H9 (cell line): ENCODE measurements around the gene GABBR2. TPM values are rescaled to one million over a fixed set of nuclear protein-coding genes. Genes with fewer than 3 reads are reported as not detected.

ENCODE experiments used
- DNase-seq: peaks from one replicate; pipeline ENCODE4 v3.0.0-alpha.2; 2017
- H2AFZ ChIP-seq: one replicate; pipeline ENCODE4 v1.6.1; 2013; ENCODE audit warnings: mild to moderate bottlenecking, low read length, control low read depth, moderate library complexity
- H2AK5ac ChIP-seq: 2 replicates; pipeline ENCODE4 v1.6.1; 2013; ENCODE audit warnings: low read length, control low read depth, mixed read lengths; ENCODE audit not compliant: insufficient read length
- H2BK120ac ChIP-seq: one replicate; pipeline ENCODE4 v1.6.1; 2013; ENCODE audit warnings: low read depth, mild to moderate bottlenecking, low read length, control low read depth, inconsistent platforms; ENCODE audit not compliant: poor library complexity, severe bottlenecking
- H2BK12ac ChIP-seq: 2 replicates; pipeline ENCODE4 v1.6.1; 2013; ENCODE audit warnings: low read length, control low read depth, mixed read lengths, low read depth; ENCODE audit not compliant: insufficient read length
- H2BK15ac ChIP-seq: 2 replicates; pipeline ENCODE4 v1.6.1; 2013; ENCODE audit warnings: low read depth, low read length, control low read depth
- H2BK20ac ChIP-seq: one replicate; pipeline ENCODE4 v1.6.1; 2013; ENCODE audit warnings: low read depth, mild to moderate bottlenecking, low read length, control low read depth, inconsistent platforms; ENCODE audit not compliant: poor library complexity, severe bottlenecking
- H2BK5ac ChIP-seq: 2 replicates; pipeline ENCODE4 v1.6.1; 2013; ENCODE audit warnings: low read length, control low read depth, mixed read lengths; ENCODE audit not compliant: insufficient read length
- H3K14ac ChIP-seq: 2 replicates; pipeline ENCODE4 v1.6.1; 2013; ENCODE audit warnings: low read length, control low read depth; ENCODE audit not compliant: insufficient read depth
- H3K18ac ChIP-seq: 2 replicates; pipeline ENCODE4 v1.6.1; 2013; ENCODE audit warnings: low read depth, mild to moderate bottlenecking, mixed read lengths, low read length, control low read depth; ENCODE audit not compliant: insufficient read length
- H3K23ac ChIP-seq: 2 replicates; pipeline ENCODE4 v1.6.1; 2013; ENCODE audit warnings: low read length, control low read depth, mixed read lengths, low read depth; ENCODE audit not compliant: insufficient read length
- H3K23me2 ChIP-seq: 2 replicates; pipeline ENCODE4 v1.6.1; 2013; ENCODE audit warnings: low read depth, mild to moderate bottlenecking, mixed read lengths, low read length, control low read depth; ENCODE audit not compliant: insufficient read length, poor library complexity, severe bottlenecking
- H3K27ac ChIP-seq: 2 replicates; pipeline ENCODE4 v1.5.1; 2013; ENCODE audit warnings: low read length, control low read depth, mixed read lengths, low read depth; ENCODE audit not compliant: insufficient read length
- H3K27me3 ChIP-seq: 2 replicates; pipeline ENCODE4 v1.6.1; 2013; ENCODE audit warnings: low read length, control low read depth, inconsistent platforms; ENCODE audit not compliant: insufficient read depth
- H3K4ac ChIP-seq: 2 replicates; pipeline ENCODE4 v1.6.1; 2013; ENCODE audit warnings: low read depth, mild to moderate bottlenecking, control low read depth, inconsistent platforms, low read length, moderate library complexity
- H3K4me1 ChIP-seq: 2 replicates; pipeline ENCODE4 v1.6.1; 2013; ENCODE audit warnings: low read length, control low read depth, inconsistent platforms; ENCODE audit not compliant: insufficient read depth
- H3K4me2 ChIP-seq: 2 replicates; pipeline ENCODE4 v1.6.1; 2013; ENCODE audit warnings: low read length, control low read depth, mixed read lengths; ENCODE audit not compliant: insufficient read length, insufficient read depth
- H3K56ac ChIP-seq: 2 replicates; pipeline ENCODE4 v1.6.1; 2013; ENCODE audit warnings: low read depth, mild to moderate bottlenecking, mixed read lengths, low read length, control low read depth; ENCODE audit not compliant: insufficient read length
- H3K79me1 ChIP-seq: 2 replicates; pipeline ENCODE4 v1.6.1; 2013; ENCODE audit warnings: low read depth, mild to moderate bottlenecking, moderate library complexity, low read length, control low read depth, inconsistent platforms; ENCODE audit not compliant: insufficient read depth, poor library complexity, severe bottlenecking
- H3K79me2 ChIP-seq: 2 replicates; pipeline ENCODE4 v1.6.1; 2013; ENCODE audit warnings: low read length, control low read depth, inconsistent platforms; ENCODE audit not compliant: insufficient read depth
- H3K9ac ChIP-seq: 2 replicates; pipeline ENCODE4 v1.6.1; 2013; ENCODE audit warnings: low read length, control low read depth, mixed read lengths; ENCODE audit not compliant: insufficient read length; ENCODE audit errors: extremely low read depth
- H3K9me3 ChIP-seq: one replicate; pipeline ENCODE4 v1.6.1; 2013; ENCODE audit warnings: low read depth, low read length, inconsistent platforms; ENCODE audit not compliant: control insufficient read depth
- H3T11ph ChIP-seq: one replicate; pipeline ENCODE4 v1.6.1; 2013; ENCODE audit warnings: mild to moderate bottlenecking, low read length, control low read depth, inconsistent platforms
- H4K20me1 ChIP-seq: one replicate; pipeline ENCODE4 v1.6.1; 2013; ENCODE audit not compliant: control insufficient read depth, insufficient read length, insufficient read depth
- H4K5ac ChIP-seq: 2 replicates; pipeline ENCODE4 v1.6.1; 2013; ENCODE audit warnings: low read depth, mild to moderate bottlenecking, mixed read lengths, low read length, control low read depth; ENCODE audit not compliant: insufficient read length
- H4K8ac ChIP-seq: replicated peaks from 2 replicates; pipeline ENCODE4 v1.6.1; 2013; ENCODE audit warnings: low read length, control low read depth, mixed read lengths, low read depth; ENCODE audit not compliant: insufficient read length
- H4K91ac ChIP-seq: 2 replicates; pipeline ENCODE4 v1.6.1; 2013; ENCODE audit warnings: low read depth, mild to moderate bottlenecking, moderate library complexity, mixed read lengths, low read length, control low read depth; ENCODE audit not compliant: insufficient read length
- H3K27ac Mint-ChIP-seq, 3 experiments: 2 replicates in 2 of 3; 3 replicates in 1 of 3; pipeline ENCODE4 v1.8.0; 2020 to 2021; ENCODE audit warnings: mixed read lengths in 3 of 3, mild to moderate bottlenecking in 1 of 3, moderate library complexity in 1 of 3
- H3K27me3 Mint-ChIP-seq: 2 replicates; pipeline ENCODE4 v1.8.0; 2021; ENCODE audit warnings: low read depth, mild to moderate bottlenecking, moderate library complexity, mixed read lengths
- H3K36me3 Mint-ChIP-seq, 3 experiments: 2 replicates in 2 of 3; 3 replicates in 1 of 3; pipeline ENCODE4 v1.8.0; 2020 to 2021; ENCODE audit warnings: low read depth in 3 of 3, mixed read lengths in 3 of 3; ENCODE audit not compliant: insufficient read depth in 1 of 3
- H3K4me1 Mint-ChIP-seq, 2 experiments: 2 replicates each; pipeline ENCODE4 v1.8.0; 2020; ENCODE audit warnings: mixed read lengths in 2 of 2
- H3K4me3 Mint-ChIP-seq, 2 experiments: 2 replicates in 1 of 2; 3 replicates in 1 of 2; pipeline ENCODE4 v1.8.0; 2020 to 2021; ENCODE audit warnings: mild to moderate bottlenecking in 2 of 2, mixed read lengths in 2 of 2, moderate library complexity in 1 of 2
- H3K9me3 Mint-ChIP-seq, 2 experiments: 2 replicates in 1 of 2; 3 replicates in 1 of 2; pipeline ENCODE4 v1.8.0; 2020; ENCODE audit warnings: mild to moderate bottlenecking in 2 of 2, mixed read lengths in 2 of 2, moderate library complexity in 1 of 2
- CTCF ChIP-seq: fragments of 200-600 bp; sonication (generic); conservative IDR thresholded peaks from 3 replicates; pipeline ENCODE4 v1.8.0; 2021; ENCODE audit warnings: antibody characterized with exemption, mild to moderate bottlenecking
- WGBS: extraction: QIAGEN DNeasy Blood & Tissue Kit; methylation state at CpG from one replicate; pipeline ENCODE4 v1.1.7; 2013; ENCODE audit warnings: missing lambda C conversion rate, low lambda C conversion rate, mixed read lengths; ENCODE audit not compliant: insufficient read length; ENCODE audit errors: extremely low coverage; 5-methylcytosine and 5-hydroxymethylcytosine counted together
- total RNA-seq: library from RNA; stranded (reverse); gene quantifications from 2 replicates; pipeline ENCODE4 v1.2.1, GENCODE V29; 2021

The GABBR2 gene
- total RNA-seq, 1 experiment from 2014 or later = 0.66 TPM

- no peak overlapping the region for H3K4me3 Mint-ChIP-seq
- Histone ChIP-seq H3K27ac (no peak overlapping the region), H3K9ac (no peak overlapping the region), H3K4me1 (no peaks in the 10 kb centered on the region), H2BK15ac (no peak overlapping the region), H3K14ac (no peak overlapping the region), H2BK120ac (no peak overlapping the region), H3K79me2 (no peaks in the 10 kb centered on the region), H3K4me2 (no peak overlapping the region), H3K27me3 (no peaks in the 10 kb centered on the region), H2BK5ac (no peak overlapping the region), H3K23ac (no peak overlapping the region), H3K4ac (no peak overlapping the region), H3K79me1 (no peaks in the 10 kb centered on the region), H2AFZ (no peak overlapping the region), H2BK12ac (no peak overlapping the region), H3T11ph (no peak overlapping the region), H2AK5ac (no peak overlapping the region), H4K20me1 (no peaks in the 10 kb centered on the region), H4K91ac (no peak overlapping the region), H3K18ac (no peak overlapping the region), H3K23me2 (no peaks in the 10 kb centered on the region), H3K56ac (no peak overlapping the region), H4K5ac (no peak overlapping the region), H4K8ac (no peak overlapping the region), H3K9me3 (no peaks in the 10 kb centered on the region), H2BK20ac (no peak overlapping the region)
- H3K27me3 Mint-ChIP-seq = no peaks in the 10 kb centered on the region
- H3K27ac Mint-ChIP-seq = no peak overlapping the region
- TF ChIP-seq CTCF = no peak
- no CpG with 5 or more reads among the region's 9 CpGs for WGBS
- H3K4me1 Mint-ChIP-seq = peaks cover 12% of the 10 kb centered on the region in 2 experiments
- H3K36me3 Mint-ChIP-seq = no peaks in the 10 kb centered on the region
- no peaks in the 10 kb centered on the region for H3K9me3 Mint-ChIP-seq
- DNase-seq = no peak
These were observed 392.1 kb downstream of the GABBR2 start for GRCh38 chr9:98316445-98317133.
